ENCODE data around the gene KCNE5.

DNA sequence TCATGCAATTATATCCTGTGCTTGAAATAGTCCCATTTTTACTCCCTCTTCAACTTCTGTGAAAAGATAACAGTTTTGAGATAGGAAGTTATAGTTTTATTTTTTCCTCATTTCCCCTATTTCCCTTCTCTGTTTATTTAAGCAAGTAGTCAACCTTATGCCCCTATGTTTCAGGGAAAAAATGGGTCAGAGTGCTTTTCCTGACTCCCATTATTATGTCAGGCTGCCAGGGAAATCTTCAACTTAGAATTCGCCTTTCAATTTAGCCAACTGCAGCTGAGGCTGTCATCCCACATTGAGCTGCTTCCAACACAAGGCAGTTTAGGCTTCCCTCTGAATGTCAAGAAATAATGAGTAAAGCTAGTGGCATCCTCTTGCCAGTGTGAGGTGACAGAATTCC is 46.1 kb downstream of the KCNE5 start:
- TF ChIP-seq, protein P1, sequence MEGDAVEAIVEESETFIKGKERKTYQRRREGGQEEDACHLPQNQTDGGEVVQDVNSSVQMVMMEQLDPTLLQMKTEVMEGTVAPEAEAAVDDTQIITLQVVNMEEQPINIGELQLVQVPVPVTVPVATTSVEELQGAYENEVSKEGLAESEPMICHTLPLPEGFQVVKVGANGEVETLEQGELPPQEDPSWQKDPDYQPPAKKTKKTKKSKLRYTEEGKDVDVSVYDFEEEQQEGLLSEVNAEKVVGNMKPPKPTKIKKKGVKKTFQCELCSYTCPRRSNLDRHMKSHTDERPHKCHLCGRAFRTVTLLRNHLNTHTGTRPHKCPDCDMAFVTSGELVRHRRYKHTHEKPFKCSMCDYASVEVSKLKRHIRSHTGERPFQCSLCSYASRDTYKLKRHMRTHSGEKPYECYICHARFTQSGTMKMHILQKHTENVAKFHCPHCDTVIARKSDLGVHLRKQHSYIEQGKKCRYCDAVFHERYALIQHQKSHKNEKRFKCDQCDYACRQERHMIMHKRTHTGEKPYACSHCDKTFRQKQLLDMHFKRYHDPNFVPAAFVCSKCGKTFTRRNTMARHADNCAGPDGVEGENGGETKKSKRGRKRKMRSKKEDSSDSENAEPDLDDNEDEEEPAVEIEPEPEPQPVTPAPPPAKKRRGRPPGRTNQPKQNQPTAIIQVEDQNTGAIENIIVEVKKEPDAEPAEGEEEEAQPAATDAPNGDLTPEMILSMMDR (optimal IDR thresholded peaks at IDR 0.05 in 1 of 3, IDR thresholded peaks at IDR 0.05 in 1 of 3, conservative IDR thresholded peaks at IDR 0.05 in 1 of 3; ENCODE audit: extremely low read depth in 1 of 3, insufficient read depth in 2 of 3, low read length in 3 of 3) = no peak
- no peak for TF ChIP-seq EZH2 (IDR thresholded peaks at IDR 0.05; ENCODE audit: low read length)
